ENCODE measurements around the gene RAD21L1.

RAD21L1 gene

GRCh38 chr20:1225783-1226654 lies at the start of gene RAD21L1:
Gene RAD21L1, plus strand, starts transcription at chr20:1226044. Its CDS starts 2,410 bp downstream, at chr20:1228454.
- peak; percentile 36 to 67 for DNase-seq

- DNase-seq, result no peak
Observed at GRCh38 chr20:1177680-1178079, 48.2 kb upstream of the RAD21L1 start.

- DNase-seq, result no peak
Observed at GRCh38 chr20:1178103-1178502, 47.7 kb upstream of the RAD21L1 start.

- no peak for DNase-seq
Observed at GRCh38 chr20:1178623-1179022, 47.2 kb upstream of the RAD21L1 start.

GRCh38 chr20:1180949-1181348 lies 44.9 kb upstream of the RAD21L1 start:
- DNase-seq, result no peak

- peak; percentile 44 to 63 for DNase-seq
Observed at GRCh38 chr20:1182106-1182505, 43.7 kb upstream of the RAD21L1 start.

- no peak for DNase-seq
Observed at GRCh38 chr20:1183153-1183552, 42.7 kb upstream of the RAD21L1 start.

GRCh38 chr20:1184260-1184637 lies 41.6 kb upstream of the RAD21L1 start:
- no peak for DNase-seq

- DNase-seq, result no peak
Observed at GRCh38 chr20:1184638-1185315, 41.1 kb upstream of the RAD21L1 start, which contains the start of gene TMEM74B. Gene TMEM74B, minus strand, starts transcription at chr20:1184981. Its CDS starts 1,180 bp downstream, at chr20:1183801.

- no peak for DNase-seq
Observed at GRCh38 chr20:1185316-1185741, 40.5 kb upstream of the RAD21L1 start.

GRCh38 chr20:1185790-1186334 lies 40.0 kb upstream of the RAD21L1 start:
- DNase-seq, result peak; percentile 35 to 50

GRCh38 chr20:1186367-1186991 lies 39.4 kb upstream of the RAD21L1 start:
- no peak for DNase-seq

GRCh38 chr20:1187605-1188171 lies 38.2 kb upstream of the RAD21L1 start:
- no peak for DNase-seq

GRCh38 chr20:1188347-1188746 lies 37.5 kb upstream of the RAD21L1 start:
- DNase-seq, result no peak

- no peak for DNase-seq
Observed at GRCh38 chr20:1189827-1190226, 36.0 kb upstream of the RAD21L1 start.

- DNase-seq, result no peak
Observed at GRCh38 chr20:1190847-1191246, 35.0 kb upstream of the RAD21L1 start.

- no peak for DNase-seq
Observed at GRCh38 chr20:1191299-1191698, 34.5 kb upstream of the RAD21L1 start.

- DNase-seq, result no peak
Observed at GRCh38 chr20:1195226-1195625, 30.6 kb upstream of the RAD21L1 start.

GRCh38 chr20:1196634-1197033 lies 29.2 kb upstream of the RAD21L1 start:
- DNase-seq, result peak in 1 of 2 donors; percentile 31

- no peak for DNase-seq
Observed at GRCh38 chr20:1197801-1198200, 28.0 kb upstream of the RAD21L1 start.

GRCh38 chr20:1198751-1199150 lies 27.1 kb upstream of the RAD21L1 start:
- no peak for DNase-seq

- no peak for DNase-seq
Observed at GRCh38 chr20:1199212-1199873, 26.5 kb upstream of the RAD21L1 start.

All from inflammatory macrophage treated with lipopolysaccharide for 1 hour (primary cell).